KOPT-K1 (cell line): ENCODE data around the gene AGPAT4.
"Not testable (repeated sequence)": the region's sequence is repeated elsewhere in the genome, so short reads cannot be mapped to it uniquely, and the experiment has no call there.

Source experiments
- H3K27ac ChIP-seq: fragments of 200-600 bp; sonication (generic); 2 replicates; pipeline ENCODE4 v1.5.1; 2016; ENCODE audit warnings: antibody characterized with exemption, mild to moderate bottlenecking, low read depth, low read length; ENCODE audit not compliant: poor library complexity, severe bottlenecking
- H3K36me3 ChIP-seq: fragments of 200-600 bp; sonication (generic); 2 replicates; pipeline ENCODE4 v1.5.1; 2017; ENCODE audit warnings: antibody characterized with exemption, mild to moderate bottlenecking, low read length, moderate library complexity; ENCODE audit not compliant: insufficient read depth
- H3K9me3 ChIP-seq: fragments of 200-600 bp; sonication (generic); 2 replicates; pipeline ENCODE4 v1.5.1; 2017; ENCODE audit warnings: antibody characterized with exemption, low read length, mild to moderate bottlenecking; ENCODE audit not compliant: insufficient read depth, poor library complexity, severe bottlenecking

The AGPAT4 gene

DNA sequence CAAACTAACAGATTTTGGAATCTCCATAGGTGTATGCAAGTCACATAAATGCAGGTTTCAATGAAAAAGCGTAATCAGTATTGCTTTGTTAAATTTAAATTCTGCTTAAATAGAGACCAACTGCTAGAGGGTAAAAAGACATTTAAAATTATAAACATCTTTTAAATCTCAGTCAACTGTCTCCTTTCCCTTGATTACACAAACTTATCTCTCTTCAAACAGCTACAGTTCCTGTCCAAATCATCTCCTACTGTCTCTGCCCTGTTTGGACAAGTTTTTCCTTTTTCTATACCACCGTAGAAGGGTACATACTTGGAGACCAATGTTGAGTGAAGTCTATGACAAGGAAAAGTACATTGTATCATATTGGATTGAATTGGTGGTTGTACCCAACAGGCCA is 43.5 kb downstream of the AGPAT4 start:
- H3K27ac ChIP-seq, result no peak overlapping the region
- no peaks in the 10 kb centered on the region for H3K36me3 ChIP-seq
- no peaks in the 10 kb centered on the region for H3K9me3 ChIP-seq

DNA sequence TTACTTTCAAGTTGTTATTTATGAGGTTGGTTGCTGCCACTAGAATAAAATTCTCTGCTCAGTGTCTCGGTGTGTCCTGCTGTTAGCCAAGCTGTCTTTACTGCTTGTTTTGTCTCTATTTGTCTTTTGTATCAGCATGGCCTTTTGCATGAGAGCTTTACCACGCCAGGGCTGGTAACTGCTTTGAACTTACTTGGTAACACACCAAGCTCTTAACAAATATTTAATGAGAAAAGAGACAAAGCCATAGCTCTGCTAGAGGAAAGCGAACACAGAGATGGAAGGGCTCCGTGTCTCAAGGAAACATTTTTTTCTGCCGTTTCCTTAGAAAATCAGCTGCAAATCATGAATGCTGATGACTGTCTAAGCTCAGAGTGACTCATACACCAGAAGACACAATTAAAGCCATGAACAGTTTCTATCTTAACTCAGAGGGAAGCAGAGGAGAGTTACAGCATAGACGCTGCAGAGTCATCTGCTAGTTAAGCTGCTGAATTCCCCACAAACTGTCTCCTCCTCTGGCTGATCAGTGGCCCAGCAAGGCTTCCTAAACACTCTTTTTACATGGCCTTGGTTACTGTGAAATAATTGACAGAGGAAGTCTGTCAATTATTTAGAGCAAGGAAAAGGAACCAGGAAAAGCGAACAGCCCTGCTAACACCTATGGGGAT is 44.8 kb downstream of the AGPAT4 start:
- no peak overlapping the region for H3K27ac ChIP-seq
- H3K9me3 ChIP-seq, result no peaks in the 10 kb centered on the region
- H3K36me3 ChIP-seq, result no peaks in the 10 kb centered on the region

DNA sequence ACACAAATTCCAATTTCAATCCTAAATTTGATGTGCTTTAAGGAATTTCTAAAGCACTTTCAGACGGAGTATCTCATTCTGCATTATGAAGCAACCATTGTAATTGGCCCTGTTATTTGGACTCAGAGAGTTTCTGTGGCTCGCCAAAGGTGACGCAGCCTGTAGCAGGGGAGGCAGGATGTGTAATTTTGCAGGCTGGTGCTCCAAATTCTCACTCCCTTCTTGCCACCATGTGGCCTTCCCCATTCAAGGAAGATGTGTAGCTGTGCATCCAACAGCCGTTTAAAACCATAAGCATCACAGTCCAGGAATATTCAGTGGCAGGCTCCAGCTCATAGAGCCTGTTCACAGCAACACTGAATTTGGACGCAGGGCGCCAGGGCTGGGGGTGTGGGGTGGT is 45.8 kb downstream of the AGPAT4 start:
- Histone ChIP-seq H3K36me3 (no peaks in the 10 kb centered on the region), H3K9me3 (no peaks in the 10 kb centered on the region), H3K27ac (no peak overlapping the region)

DNA sequence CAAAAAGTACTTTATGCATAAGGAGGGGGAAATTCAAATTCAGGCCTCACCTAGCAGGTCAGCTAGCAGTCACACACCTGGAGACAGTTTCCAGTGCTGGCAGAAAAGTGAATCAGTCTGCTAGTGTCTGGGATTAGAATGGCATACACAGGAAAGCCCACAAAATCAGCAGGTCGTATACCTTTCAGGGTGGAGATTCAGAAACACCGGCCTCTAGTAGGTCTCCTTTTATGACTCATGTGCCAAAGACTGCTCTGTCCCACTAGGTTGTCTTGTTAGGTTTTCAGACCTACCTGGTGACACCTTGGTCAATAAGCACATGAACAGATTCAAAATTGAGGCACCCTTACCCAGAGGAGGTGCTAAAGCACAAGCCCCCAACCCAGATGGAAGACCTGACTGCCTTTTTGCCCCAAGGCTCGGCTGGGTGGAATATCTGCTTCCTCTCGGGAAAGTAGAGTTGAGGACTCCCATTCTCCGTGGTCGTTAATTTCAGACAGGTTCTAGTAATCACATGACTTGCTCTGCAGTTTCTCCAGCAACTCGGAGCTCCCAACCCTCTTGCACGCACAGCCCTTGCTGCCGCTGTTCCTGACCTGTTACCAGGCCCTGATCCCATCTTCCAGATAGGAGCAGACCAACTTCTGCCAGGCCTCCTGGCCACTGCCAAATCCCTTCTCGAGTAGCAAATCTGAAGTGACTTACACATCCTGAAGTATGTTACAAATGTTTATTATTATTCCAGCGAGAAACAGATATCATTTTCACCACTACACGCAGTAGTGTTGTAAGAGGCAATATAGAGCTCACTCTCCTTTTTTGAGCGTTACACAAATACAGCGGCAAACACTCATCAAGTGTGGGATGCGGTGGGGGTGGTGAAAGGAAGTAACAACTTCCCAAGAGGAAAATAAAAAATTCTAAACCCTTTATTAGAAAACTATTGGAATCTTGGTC is 46.6 kb downstream of the AGPAT4 start:
- no peaks in the 10 kb centered on the region for H3K36me3 ChIP-seq
- H3K9me3 ChIP-seq, result no peaks in the 10 kb centered on the region
- H3K27ac ChIP-seq, result no peak overlapping the region

DNA sequence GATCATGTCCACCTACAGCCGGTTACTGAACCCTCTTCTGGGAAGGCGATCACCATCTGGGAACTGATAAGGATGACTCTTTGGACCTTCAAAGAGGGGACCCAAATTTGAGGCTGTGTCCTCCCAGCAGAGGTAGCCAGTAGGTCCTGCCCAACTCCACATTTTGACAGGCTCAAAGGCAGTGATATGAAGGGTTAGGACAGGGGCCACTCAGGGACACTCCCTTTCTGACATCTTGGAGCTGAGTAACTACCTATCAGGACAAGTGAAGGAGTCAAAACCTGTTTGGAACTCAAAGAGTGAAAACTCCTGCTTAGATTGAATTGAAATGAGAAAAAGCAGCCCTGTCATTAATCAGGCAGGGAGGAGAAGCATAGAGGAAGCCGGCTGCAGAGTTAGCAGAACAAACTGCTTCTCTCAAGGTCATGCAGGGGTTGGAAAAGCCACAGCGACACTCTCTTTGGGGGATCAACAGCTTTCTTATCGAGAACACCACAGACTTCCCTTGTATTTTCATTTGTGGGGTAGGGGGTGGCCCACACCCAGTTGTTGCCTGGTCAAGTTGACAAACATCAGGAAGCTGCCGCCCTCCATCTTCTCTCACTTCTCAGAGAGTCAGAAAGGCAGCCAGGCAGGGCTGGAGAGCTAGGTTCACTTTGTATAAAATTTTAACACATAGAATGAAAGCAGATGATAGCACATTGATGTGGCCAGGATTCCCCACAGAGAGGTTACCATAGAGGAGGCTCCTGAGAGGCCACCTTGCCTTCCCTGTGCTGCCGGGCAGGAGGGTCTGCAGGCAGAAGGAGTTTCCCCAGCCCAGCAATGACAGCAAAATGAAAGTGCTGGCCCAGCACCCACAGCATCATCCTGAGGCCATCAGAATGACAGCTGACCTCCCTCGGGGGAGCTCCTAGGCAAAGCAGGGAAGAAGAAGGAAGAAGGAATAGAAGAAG is 47.6 kb downstream of the AGPAT4 start:
- H3K27ac ChIP-seq, result no peak overlapping the region
- H3K36me3 ChIP-seq, result no peaks in the 10 kb centered on the region
- no peaks in the 10 kb centered on the region for H3K9me3 ChIP-seq

DNA sequence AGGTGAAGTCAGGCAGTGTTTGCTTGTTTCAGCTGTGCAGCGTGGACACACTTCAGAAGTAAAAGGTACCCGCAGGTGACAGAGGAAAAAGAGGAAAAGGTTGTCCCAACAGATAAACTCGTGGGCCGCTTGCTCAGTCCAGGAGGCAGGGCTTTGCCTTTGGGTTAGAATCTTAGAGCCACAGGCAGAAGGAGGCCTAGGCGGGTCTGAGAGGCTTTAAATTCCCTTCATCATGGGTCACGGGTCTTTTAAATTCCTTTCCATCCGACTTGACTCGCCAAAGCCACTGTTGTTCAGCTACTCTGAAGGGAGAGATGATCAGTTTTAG is 48.2 kb downstream of the AGPAT4 start:
- Histone ChIP-seq H3K27ac (no peak overlapping the region), H3K9me3 (no peaks in the 10 kb centered on the region), H3K36me3 (no peaks in the 10 kb centered on the region)

DNA sequence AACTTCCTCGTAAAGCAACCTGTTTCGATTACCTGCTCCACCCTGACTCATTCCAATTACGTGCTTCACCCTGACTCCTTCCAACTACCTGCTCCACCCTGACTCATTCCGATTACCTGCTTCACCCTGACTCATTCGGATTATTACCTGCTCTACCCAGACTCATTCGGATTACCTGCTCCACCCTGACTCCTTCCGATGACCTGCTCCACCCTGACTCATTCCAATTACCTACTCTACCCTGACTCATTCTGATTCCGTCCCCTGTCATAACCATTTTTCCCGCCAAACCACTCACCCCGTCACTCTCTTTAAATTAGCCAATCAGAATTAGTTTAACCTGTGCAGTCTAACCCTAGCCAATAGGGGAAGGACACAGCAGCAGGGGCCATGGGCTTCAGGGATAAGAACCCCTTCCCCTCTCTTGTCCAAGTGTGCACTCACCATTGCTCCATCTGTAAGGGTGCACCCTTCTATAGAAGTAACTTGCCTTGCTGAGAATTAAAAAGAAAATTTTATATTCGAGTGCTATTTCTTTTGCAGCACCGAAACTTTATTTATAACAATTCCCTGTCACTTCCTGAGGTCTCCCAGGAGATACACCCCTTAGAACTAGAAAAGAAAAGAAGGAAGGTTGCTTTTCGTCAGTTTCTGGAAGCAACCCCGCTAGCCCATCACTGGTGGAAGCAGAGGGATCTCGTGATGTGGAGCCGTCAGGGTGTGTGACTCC is 48.7 kb downstream of the AGPAT4 start:
- H3K9me3 ChIP-seq, H3K27ac ChIP-seq, H3K36me3 ChIP-seq: not testable (repeated sequence)

DNA sequence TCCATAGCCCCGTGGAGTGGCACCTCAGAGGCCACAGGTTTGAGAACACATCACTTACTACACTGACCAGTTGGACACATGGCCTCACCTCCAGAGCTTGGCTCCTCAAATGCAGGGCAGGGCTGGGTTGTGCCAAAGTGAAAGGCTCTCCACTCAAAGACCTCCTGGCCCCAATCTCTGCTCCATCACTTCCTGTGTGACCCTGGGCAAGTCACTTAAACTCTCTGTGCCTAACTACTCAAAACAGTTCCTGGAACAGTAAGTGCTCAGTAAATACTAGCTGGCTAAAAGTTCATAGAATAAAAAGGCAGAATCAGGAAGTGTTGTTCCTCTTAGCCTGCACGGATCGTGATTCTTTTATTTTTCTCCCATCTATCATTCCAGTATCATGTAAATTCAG is 50.2 kb downstream of the AGPAT4 start:
- Histone ChIP-seq H3K36me3 (no peaks in the 10 kb centered on the region), H3K27ac (no peak overlapping the region), H3K9me3 (no peaks in the 10 kb centered on the region)

DNA sequence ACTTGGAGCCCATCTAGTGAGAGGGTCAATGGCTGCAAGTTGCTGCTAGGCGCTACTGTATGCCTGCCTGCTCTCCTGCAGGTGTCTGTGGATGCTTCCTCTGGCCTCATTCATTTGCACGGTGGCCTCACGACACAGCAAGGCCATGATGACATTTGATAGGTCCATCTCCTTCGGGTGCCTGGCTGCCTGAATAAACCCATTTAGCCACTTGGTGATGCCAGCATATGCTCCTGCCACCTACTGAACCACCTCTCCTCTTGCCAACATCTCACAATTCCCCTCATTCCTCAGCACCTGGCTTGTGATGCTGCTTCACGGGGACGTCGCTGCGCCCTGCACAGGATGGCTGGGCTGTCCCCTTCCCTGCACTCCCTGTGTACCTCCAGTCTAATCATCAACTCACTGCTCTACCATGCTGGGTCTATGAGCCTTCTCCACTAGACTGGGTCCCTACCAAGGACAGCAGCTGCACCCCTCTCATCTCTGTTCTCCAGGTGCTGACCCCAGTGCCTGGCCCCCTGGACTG is 51.1 kb downstream of the AGPAT4 start:
- Histone ChIP-seq H3K9me3 (no peaks in the 10 kb centered on the region), H3K27ac (no peak overlapping the region), H3K36me3 (no peaks in the 10 kb centered on the region)

DNA sequence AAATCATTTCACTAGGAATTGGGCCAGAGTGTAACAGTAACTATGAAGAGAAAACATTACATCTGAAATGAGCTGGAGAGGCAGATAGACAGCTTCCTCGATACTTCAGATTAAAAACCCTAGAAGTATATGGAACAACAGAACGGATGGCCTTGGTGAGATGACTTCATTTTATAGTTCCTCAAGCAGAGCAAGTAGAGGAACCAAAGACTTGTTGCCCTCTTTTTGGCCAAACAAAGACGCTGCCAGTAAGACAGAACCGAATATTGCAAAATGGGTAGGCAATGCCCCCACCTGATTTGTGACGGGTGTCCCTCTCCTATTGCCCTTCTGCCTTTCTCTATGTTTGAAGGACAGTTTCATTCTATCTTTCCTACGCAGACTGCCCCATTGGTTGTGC is 53.5 kb downstream of the AGPAT4 start:
- H3K27ac ChIP-seq, result no peak overlapping the region
- no peaks in the 10 kb centered on the region for H3K36me3 ChIP-seq
- peaks cover 17% of the 10 kb centered on the region for H3K9me3 ChIP-seq

DNA sequence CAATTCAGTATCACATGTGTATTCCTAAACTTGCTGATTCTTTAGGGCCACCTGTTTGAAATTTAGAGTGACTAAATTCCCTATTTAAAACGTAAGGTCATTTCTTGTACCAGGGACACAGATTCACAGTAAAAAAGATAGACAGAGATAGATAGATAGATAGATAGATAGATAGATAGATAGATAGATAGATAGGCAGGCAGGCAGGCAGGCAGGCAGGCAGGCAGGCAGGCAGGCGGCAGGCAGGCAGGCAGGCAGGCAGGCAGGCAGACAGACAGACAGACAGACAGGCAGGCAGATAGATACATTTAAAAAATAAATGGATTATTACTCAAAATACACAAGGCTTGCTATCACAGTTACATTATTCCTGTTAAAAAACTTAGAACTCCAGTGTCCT is 54.2 kb downstream of the AGPAT4 start:
- Histone ChIP-seq H3K36me3 (no peaks in the 10 kb centered on the region), H3K9me3 (peaks cover 22% of the 10 kb centered on the region), H3K27ac (no peak overlapping the region)

DNA sequence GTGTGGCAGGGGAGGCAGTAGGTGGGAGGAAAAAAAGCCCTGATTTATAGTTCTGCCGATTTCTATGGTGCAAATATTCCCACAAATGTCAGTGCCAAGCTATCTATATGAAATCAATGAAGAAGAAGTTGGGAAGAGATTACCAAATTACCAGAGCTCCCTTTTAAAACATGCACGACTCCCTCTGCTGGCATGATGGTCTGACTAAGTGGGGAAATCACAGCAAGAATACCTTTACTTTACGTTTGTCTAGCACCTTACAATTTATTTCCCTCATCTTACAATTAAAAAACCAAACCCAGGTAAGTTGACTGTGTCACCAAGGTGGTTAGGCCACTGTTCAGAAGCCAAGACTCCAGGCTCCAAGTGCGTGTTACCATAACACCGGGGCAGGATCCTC is 55.6 kb downstream of the AGPAT4 start:
- Histone ChIP-seq H3K36me3 (no peaks in the 10 kb centered on the region), H3K9me3 (peaks cover 22% of the 10 kb centered on the region), H3K27ac (no peak overlapping the region)

DNA sequence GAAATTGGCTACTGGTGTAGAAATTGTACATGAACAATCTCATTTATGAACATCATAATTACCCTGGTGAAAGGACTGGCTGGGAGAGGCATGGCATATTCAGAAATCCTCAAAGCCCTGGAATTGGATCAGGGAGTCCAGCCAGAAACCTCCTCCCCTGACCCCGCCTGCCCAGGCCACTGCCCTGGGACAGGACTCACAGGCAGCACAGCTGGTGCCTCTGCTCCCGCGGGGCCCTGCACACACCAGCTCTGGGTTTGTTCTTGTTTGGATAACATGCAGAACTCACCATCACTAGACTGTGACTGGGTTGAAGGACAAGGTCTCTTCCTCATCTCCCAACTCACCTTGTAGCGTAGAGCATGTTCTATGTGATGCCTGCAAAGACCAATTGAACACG is 56.2 kb downstream of the AGPAT4 start:
- Histone ChIP-seq H3K36me3 (no peaks in the 10 kb centered on the region), H3K9me3 (peaks cover 27% of the 10 kb centered on the region)

DNA sequence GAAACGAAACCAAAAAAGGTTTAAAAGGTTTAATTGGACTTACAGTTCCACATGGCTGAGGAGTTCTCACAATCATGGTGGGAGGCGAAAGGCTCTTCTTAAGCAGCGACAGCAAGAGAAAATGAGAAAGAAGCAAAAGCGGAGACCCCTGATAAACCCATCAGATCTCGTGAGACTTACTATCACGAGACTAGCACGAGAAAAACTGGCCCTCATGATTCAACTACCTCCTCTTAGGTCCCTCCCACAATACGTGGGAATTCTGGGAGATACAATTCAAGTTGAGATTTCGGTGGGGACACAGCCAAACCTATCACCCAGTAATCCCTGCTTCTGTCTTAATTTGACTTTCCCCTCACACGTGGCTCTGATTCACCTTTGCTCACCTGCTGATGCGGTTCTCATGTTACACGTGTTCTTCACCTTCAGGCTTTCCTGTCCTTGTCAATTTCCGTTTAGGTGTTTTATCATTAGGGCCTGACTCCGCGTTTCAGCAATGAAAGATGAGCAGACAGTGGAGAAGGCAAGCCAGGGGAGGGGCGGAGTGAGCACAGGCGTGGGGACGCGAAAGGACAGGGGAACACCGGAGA is 57.1 kb downstream of the AGPAT4 start:
- peaks cover 35% of the 10 kb centered on the region for H3K9me3 ChIP-seq
- no peak overlapping the region for H3K27ac ChIP-seq
- H3K36me3 ChIP-seq, result no peaks in the 10 kb centered on the region

More for the DNA sequence above, 56.2 kb downstream of the AGPAT4 start:
- no peak overlapping the region for H3K27ac ChIP-seq
